ENCODE measurements around the gene NOTCH3.
A peak's percentile ranks its signal among the peaks of the same experiment; 100 is the strongest.

NOTCH3 gene

GRCh38 chr19:15170345-15170744, 30.4 kb downstream of the NOTCH3 start:
- DNase-seq = no peak

- DNase-seq = no peak
Measured at GRCh38 chr19:15169541-15170285, 31.1 kb downstream of the NOTCH3 start.

- no peak for DNase-seq
Measured at GRCh38 chr19:15166700-15167099, 34.1 kb downstream of the NOTCH3 start.

GRCh38 chr19:15161028-15161984, 39.5 kb downstream of the NOTCH3 start:
- no peak for DNase-seq

- DNase-seq = no peak
Measured at GRCh38 chr19:15159251-15159650, 41.5 kb downstream of the NOTCH3 start.

- DNase-seq = no peak
Measured at GRCh38 chr19:15156391-15156790, 44.4 kb downstream of the NOTCH3 start.

GRCh38 chr19:15155296-15155695, 45.5 kb downstream of the NOTCH3 start:
- no peak for DNase-seq

- no peak for DNase-seq
Measured at GRCh38 chr19:15154002-15154612, 46.7 kb downstream of the NOTCH3 start.

- DNase-seq = no peak
Measured at GRCh38 chr19:15149737-15150136, 51.1 kb downstream of the NOTCH3 start.

GRCh38 chr19:15147090-15147489, 53.7 kb downstream of the NOTCH3 start:
- no peak for DNase-seq

- DNase-seq = no peak
Measured at GRCh38 chr19:15144046-15144646, 56.6 kb downstream of the NOTCH3 start.

- no peak for DNase-seq
Measured at GRCh38 chr19:15142313-15142712, 58.5 kb downstream of the NOTCH3 start.

GRCh38 chr19:15141143-15141542, 59.7 kb downstream of the NOTCH3 start:
- no peak for DNase-seq

- DNase-seq = no peak
Measured at GRCh38 chr19:15138427-15138826, 62.4 kb downstream of the NOTCH3 start.

- DNase-seq = no peak
Measured at GRCh38 chr19:15137777-15138176, 63.0 kb downstream of the NOTCH3 start.

GRCh38 chr19:15136234-15136954, 64.4 kb downstream of the NOTCH3 start:
- DNase-seq = no peak

- peak in 1 of 58 donors; percentile 20 for DNase-seq
Measured at GRCh38 chr19:15129856-15130585, 70.8 kb downstream of the NOTCH3 start.

GRCh38 chr19:15128162-15128770, 72.5 kb downstream of the NOTCH3 start:
- no peak for DNase-seq

GRCh38 chr19:15126131-15126910, 74.5 kb downstream of the NOTCH3 start:
- DNase-seq = no peak

All from anterior cingulate cortex (tissue), 58 donors.